Esophagus muscularis mucosa (tissue), 4 donors: ENCODE data around the gene KRTDAP. TPM values are rescaled to one million over a fixed set of nuclear protein-coding genes. Genes with fewer than 3 reads are reported as not detected.

Experiments
- DNase-seq: peaks from one replicate; pipeline ENCODE4 v3.0.0-alpha.2; 2017; ENCODE audit errors: extremely low spot score
- H3K27ac ChIP-seq, 4 donors: fragments of 200-600 bp; sonication (generic); replicated peaks in 1 of 4; 1 replicate in 3 of 4; 2 replicates in 1 of 4; pipeline ENCODE4 v1.5.1; 2016 to 2019; ENCODE audit warnings: mild to moderate bottlenecking in 1 of 4
- H3K27me3 ChIP-seq, 4 donors: fragments of 200-600 bp; sonication (generic); one replicate each; pipeline versions ENCODE4 v1.5.1 to v1.6.0; 2016 to 2019
- H3K36me3 ChIP-seq, 4 donors: fragments of 200-600 bp; sonication (generic); one replicate each; pipeline ENCODE4 v1.5.1; 2016 to 2019
- H3K4me1 ChIP-seq, 4 donors: fragments of 200-600 bp; sonication (generic); one replicate each; pipeline ENCODE4 v1.5.1; 2016 to 2019
- H3K4me3 ChIP-seq, 4 donors: fragments of 200-600 bp; sonication (generic); 1 replicate in 2 of 4; 2 replicates in 2 of 4; pipeline ENCODE4 v1.5.1; 2016 to 2019; ENCODE audit warnings: mild to moderate bottlenecking in 4 of 4, moderate library complexity in 1 of 4
- H3K9me3 ChIP-seq, 4 donors: fragments of 200-600 bp; sonication (generic); 1 replicate in 3 of 4; 2 replicates in 1 of 4; pipeline ENCODE4 v1.5.1; 2016 to 2019
- EP300 ChIP-seq: sonication (generic); formaldehyde crosslinking; IDR thresholded peaks from one replicate; pipeline ENCODE4 v1.6.1; 2017; ENCODE audit warnings: antibody characterized with exemption
- POLR2A ChIP-seq: fragments of 450-650 bp; IDR thresholded peaks from one replicate; pipeline ENCODE4 v1.6.1; 2017; ENCODE audit warnings: antibody characterized with exemption, moderate library complexity, mild to moderate bottlenecking, low read depth
- POLR2AphosphoS5 ChIP-seq, 2 donors: sonication (generic); formaldehyde crosslinking; IDR thresholded peaks; one replicate each; pipeline ENCODE4 v1.6.1; 2017; ENCODE audit warnings: antibody characterized with exemption in 2 of 2
- WGBS: methylation state at CpG from one replicate; pipeline ENCODE4 v1.1.5; 2018; 5-methylcytosine and 5-hydroxymethylcytosine counted together
- intact Hi-C: fragments of 100-400 bp; cut with DNase I; formaldehyde crosslinking; loops from one replicate; pipeline ENCODE4 v1.15.1; 2023
- total RNA-seq, 4 donors: library from RNA; depleted of rRNA; stranded (reverse); fragments of >200 nt; gene quantifications; one replicate each; pipeline versions ENCODE4 v1.1.0 to v1.2.1, GENCODE V29; 2016
- TF ChIP-seq, protein P1 (sequence below), 3 experiments: fragments of 200-600 bp in 2 of 3; fragments of 450-650 bp in 1 of 3; sonication (generic) in 2 of 3; IDR thresholded peaks; one replicate each; pipeline ENCODE4 v1.5.1; 2017 to 2019; ENCODE audit warnings: antibody characterized with exemption in 3 of 3, mild to moderate bottlenecking in 2 of 3, moderate library complexity in 1 of 3

KRTDAP gene
- total RNA-seq, 4 donors from 2014 or later, result not detected

DNA sequence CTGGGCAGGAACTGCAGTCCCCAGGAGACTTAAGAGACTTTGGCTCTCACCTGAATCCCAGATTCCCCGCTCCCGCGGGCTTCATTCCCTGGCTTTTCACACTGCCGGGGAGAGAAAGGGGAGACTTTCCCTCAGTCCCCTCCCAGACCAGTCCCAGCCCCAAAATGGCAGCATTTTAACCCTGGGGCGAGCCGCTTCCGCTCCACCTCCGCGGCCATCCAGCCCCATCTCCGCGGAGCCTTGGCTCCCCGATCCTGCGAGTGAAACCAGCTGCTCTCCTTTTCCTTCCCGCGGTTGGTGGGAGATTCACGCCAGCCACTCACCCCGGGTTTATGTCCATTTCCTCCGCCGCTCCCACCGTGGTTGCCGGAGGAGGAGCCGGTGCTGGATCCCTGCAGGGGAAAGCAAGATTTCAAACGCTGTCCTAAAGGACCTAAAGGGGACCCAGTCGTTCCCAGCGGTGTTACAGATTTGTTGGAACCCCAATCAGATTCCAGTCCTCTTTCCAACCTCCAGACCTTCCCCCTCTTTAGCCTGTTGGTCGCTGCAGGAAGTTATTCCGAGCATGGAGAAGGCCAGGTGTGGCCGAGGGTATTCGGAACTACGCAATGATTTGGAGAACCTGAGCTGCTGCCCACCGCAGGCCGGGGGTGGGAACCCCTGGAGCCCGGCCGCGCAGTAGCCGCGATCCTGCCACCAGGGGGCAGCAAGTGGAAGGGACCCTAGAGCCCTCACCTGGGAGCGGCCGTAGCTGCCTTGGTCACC is 19.8 kb upstream of the KRTDAP start:
- DNase-seq, result no peak
- peaks cover 0 to 87% (median 14%) of the 10 kb centered on the region in 4 donors for H3K27me3 ChIP-seq
- peak overlapping the region in 2 of 4 donors; percentile 7 to 20 for H3K27ac ChIP-seq
- H3K4me1 ChIP-seq, result peaks cover 0 to 22% (median 14%) of the 10 kb centered on the region in 4 donors
- peak overlapping the region; percentile 40 to 56 (median 44) for H3K4me3 ChIP-seq
- intact Hi-C loops, result no loop called here
- H3K36me3 ChIP-seq, result no peaks in the 10 kb centered on the region
- no peaks in the 10 kb centered on the region for H3K9me3 ChIP-seq
- TF ChIP-seq EP300 (no peak), POLR2AphosphoS5 (IDR thresholded peaks at IDR 0.05) (peak in 1 of 2 donors; percentile 8), POLR2A (no peak)
- TF ChIP-seq, protein P1, sequence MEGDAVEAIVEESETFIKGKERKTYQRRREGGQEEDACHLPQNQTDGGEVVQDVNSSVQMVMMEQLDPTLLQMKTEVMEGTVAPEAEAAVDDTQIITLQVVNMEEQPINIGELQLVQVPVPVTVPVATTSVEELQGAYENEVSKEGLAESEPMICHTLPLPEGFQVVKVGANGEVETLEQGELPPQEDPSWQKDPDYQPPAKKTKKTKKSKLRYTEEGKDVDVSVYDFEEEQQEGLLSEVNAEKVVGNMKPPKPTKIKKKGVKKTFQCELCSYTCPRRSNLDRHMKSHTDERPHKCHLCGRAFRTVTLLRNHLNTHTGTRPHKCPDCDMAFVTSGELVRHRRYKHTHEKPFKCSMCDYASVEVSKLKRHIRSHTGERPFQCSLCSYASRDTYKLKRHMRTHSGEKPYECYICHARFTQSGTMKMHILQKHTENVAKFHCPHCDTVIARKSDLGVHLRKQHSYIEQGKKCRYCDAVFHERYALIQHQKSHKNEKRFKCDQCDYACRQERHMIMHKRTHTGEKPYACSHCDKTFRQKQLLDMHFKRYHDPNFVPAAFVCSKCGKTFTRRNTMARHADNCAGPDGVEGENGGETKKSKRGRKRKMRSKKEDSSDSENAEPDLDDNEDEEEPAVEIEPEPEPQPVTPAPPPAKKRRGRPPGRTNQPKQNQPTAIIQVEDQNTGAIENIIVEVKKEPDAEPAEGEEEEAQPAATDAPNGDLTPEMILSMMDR (IDR thresholded peaks at IDR 0.05), result peak; percentile 75 to 97 (median 88)
- 2% methylated on average over 36 of the region's 39 CpGs for WGBS

DNA sequence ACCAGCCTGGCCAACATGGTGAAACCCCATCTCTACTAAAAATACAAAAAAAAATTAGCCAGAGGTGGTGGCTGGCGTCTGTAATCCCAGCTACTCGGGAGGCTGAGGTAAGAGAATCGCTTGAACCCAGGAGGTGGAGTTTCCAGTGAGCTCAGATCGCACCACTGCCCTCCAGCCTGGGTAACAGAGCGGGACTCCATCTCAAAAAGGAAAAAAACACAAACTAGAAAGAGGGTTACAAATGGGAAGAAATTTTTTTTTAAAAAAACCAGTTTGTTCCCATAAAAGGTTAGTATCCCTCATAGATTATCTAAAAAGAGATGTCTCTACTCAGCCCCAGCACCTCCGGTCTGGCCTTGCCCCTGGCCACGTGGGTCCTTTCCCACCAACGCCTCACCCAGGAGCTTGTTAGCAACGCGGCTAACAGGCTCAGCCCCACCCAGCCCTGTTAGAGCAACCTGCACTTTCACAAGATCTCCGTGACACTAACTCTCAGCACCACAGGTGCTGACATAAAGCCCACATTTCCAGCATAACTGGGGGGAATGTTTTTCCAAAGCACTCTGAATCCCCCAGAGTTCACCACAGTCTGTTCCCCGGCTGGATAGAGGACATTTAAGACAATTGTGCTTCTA is 18.9 kb upstream of the KRTDAP start:
- DNase-seq, result no peak
- peaks cover 0 to 84% (median 12%) of the 10 kb centered on the region in 4 donors for H3K27me3 ChIP-seq
- H3K4me1 ChIP-seq, result peaks cover 0 to 19% (median 14%) of the 10 kb centered on the region in 4 donors
- H3K9me3 ChIP-seq, result no peaks in the 10 kb centered on the region
- no peaks in the 10 kb centered on the region for H3K36me3 ChIP-seq
- H3K27ac ChIP-seq, result no peak overlapping the region
- TF ChIP-seq EP300, result no peak
- TF ChIP-seq POLR2AphosphoS5 (IDR thresholded peaks at IDR 0.05), result no peak
- TF ChIP-seq, protein P1 (IDR thresholded peaks at IDR 0.05), result no peak
- no peak for TF ChIP-seq POLR2A
- WGBS, result 27% methylated on average over 12 of the region's 12 CpGs
- intact Hi-C loops, result no loop called here
- peak overlapping the region; percentile 40 to 56 (median 44) for H3K4me3 ChIP-seq

DNA sequence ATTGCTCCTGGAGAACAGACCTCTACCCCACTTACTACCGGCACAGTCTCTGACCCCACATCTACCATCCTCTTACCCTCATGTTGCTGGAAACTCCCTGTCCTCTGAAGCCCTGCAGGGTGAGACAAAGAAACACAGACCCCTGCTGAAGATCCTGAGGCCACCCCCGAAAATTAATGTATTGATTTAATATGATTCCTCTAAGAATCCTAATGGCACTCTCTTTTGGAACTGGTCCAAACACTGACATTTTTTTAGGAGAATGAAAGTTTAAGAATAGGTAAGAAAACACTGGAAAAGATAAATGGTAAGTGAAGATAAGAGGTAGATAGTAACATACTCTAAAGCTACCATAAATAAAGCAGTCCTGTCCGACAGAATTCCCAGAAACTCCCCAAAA is 17.9 kb upstream of the KRTDAP start:
- Histone ChIP-seq H3K27ac (no peak overlapping the region), H3K36me3 (no peaks in the 10 kb centered on the region), H3K4me3 (no peak overlapping the region), H3K4me1 (peaks cover 0 to 18% (median 14%) of the 10 kb centered on the region in 4 donors), H3K27me3 (peaks cover 0 to 79% (median 12%) of the 10 kb centered on the region in 4 donors), H3K9me3 (no peaks in the 10 kb centered on the region)
- DNase-seq, result no peak
- WGBS, result 94% methylated on average over 3 of the region's 3 CpGs
- TF ChIP-seq EP300 (no peak), POLR2A (no peak), POLR2AphosphoS5 (IDR thresholded peaks at IDR 0.05) (no peak)
- TF ChIP-seq, protein P1 (IDR thresholded peaks at IDR 0.05), result no peak
- intact Hi-C loops, result no loop called here

DNA sequence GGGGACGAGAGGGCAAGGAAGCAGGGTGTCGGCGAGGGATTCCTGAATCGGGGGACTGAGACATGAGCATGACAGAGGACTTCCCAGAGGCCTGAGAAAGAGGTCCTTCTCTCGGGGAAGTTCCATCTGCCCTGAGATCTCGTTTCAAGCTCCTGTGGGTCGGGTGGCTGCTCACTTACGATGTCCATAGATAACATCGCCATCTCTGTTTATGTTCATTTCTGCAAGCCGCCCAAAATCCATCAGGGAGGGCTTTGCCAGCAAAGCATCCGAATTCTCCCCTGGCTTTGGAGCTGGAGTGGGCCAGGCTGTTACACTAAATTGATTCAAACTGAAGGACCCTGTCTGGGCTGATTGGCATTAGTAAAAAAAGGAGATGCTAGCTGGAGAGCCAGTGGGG is 17.3 kb upstream of the KRTDAP start:
- Histone ChIP-seq H3K9me3 (no peaks in the 10 kb centered on the region), H3K27me3 (peaks cover 0 to 77% (median 12%) of the 10 kb centered on the region in 4 donors), H3K4me1 (peaks cover 0 to 18% (median 14%) of the 10 kb centered on the region in 4 donors), H3K4me3 (no peak overlapping the region), H3K27ac (no peak overlapping the region), H3K36me3 (no peaks in the 10 kb centered on the region)
- no peak for DNase-seq
- WGBS, result 77% methylated on average over 11 of the region's 11 CpGs
- intact Hi-C loops, result no loop called here
- TF ChIP-seq POLR2AphosphoS5 (IDR thresholded peaks at IDR 0.05) (no peak), EP300 (no peak), POLR2A (no peak)
- TF ChIP-seq, protein P1 (IDR thresholded peaks at IDR 0.05), result no peak
